A549 (cell line): Measurements from ENCODE around the gene ATP6V0A1.

Experiments used
- CBX8 ChIP-seq: fragments of 200-600 bp; sonication (generic); IDR thresholded peaks from 2 replicates; pipeline ENCODE4 v1.6.1; 2016
- HDAC2 ChIP-seq: fragments of 200-600 bp; sonication (generic); IDR thresholded peaks from 2 replicates; pipeline ENCODE4 v1.6.1; 2016
- HOXA7 ChIP-seq: fragments of 250-450 bp; sonication (Bioruptor Pico); IDR thresholded peaks from 2 replicates; pipeline ENCODE4 v1.5.0; 2020; ENCODE audit warnings: mild to moderate bottlenecking, moderate library complexity
- JUNB ChIP-seq: fragments of >200 bp; sonication (Bioruptor Twin); formaldehyde crosslinking; IDR thresholded peaks from 2 replicates; pipeline ENCODE4 v1.6.1; 2016
- KDM1A ChIP-seq: fragments of 200-600 bp; sonication (generic); IDR thresholded peaks from 2 replicates; pipeline ENCODE4 v1.6.1; 2016; ENCODE audit warnings: low read depth, mild to moderate bottlenecking
- POLR2A ChIP-seq: IDR thresholded peaks from 2 replicates; pipeline ENCODE4 v1.6.1; 2012; ENCODE audit warnings: mild to moderate bottlenecking, low read length
- RAD21 ChIP-seq, 2 experiments: fragments of >200 bp in 1 of 2; sonication (Bioruptor Twin) in 1 of 2; formaldehyde crosslinking in 1 of 2; IDR thresholded peaks in 1 of 2; conservative IDR thresholded peaks in 1 of 2; 2 replicates in 1 of 2; 3 replicates in 1 of 2; pipeline ENCODE4 v1.6.1; 2012 to 2018; ENCODE audit warnings: inconsistent platforms in 1 of 2
- TF ChIP-seq, protein P1 (sequence below): fragments of >200 bp; sonication (Bioruptor Twin); formaldehyde crosslinking; IDR thresholded peaks from 3 replicates; pipeline ENCODE4 v1.5.1; 2016

DNA sequence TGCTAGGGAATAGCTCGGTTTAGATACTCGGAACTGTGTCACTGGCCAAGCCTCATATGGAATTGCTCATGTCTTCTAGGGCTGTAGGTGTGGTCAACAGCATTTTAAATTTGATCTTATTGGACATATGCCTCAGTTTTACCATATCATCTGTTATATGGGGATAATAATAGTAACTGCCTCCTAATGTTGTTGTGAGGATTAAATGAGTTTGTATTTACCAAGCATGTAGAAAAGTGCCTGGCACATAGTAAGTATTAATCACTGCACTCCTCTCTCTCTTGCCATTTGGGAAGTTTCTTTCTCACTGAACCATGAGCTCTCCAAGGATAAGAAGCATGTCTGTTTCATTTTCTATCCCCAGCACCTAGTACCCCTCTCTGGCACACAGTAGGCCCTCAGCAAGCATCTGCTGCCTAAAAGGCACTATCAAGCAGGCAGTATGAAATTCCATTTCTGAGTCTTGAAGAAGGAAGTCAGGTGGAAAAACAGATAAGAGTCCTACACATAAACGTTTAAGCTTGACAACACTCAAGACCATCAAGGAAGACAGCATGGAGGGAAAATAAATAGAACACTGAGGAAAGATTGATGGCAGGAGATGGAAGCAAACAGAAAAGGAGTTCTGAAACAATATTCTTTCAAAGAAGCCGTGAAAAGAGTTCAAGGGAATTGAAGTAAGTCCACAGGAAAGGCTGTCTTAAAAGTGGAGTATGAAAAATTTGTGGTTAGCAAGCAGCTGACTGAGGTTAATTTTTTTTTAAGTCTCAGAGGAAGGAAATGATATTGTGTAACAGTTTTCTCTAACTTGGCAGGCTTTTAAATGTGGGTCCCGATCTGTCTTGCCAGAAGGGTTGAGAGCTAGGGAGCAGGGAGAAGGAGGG lies 2.2 kb upstream of the ATP6V0A1 start:
- TF ChIP-seq, protein P1, sequence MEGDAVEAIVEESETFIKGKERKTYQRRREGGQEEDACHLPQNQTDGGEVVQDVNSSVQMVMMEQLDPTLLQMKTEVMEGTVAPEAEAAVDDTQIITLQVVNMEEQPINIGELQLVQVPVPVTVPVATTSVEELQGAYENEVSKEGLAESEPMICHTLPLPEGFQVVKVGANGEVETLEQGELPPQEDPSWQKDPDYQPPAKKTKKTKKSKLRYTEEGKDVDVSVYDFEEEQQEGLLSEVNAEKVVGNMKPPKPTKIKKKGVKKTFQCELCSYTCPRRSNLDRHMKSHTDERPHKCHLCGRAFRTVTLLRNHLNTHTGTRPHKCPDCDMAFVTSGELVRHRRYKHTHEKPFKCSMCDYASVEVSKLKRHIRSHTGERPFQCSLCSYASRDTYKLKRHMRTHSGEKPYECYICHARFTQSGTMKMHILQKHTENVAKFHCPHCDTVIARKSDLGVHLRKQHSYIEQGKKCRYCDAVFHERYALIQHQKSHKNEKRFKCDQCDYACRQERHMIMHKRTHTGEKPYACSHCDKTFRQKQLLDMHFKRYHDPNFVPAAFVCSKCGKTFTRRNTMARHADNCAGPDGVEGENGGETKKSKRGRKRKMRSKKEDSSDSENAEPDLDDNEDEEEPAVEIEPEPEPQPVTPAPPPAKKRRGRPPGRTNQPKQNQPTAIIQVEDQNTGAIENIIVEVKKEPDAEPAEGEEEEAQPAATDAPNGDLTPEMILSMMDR, result no peak
- TF ChIP-seq JUNB, result no peak
- no peak for TF ChIP-seq HDAC2
- TF ChIP-seq POLR2A, result no peak
- TF ChIP-seq HOXA7, result no peak
- TF ChIP-seq RAD21 (conservative IDR thresholded peaks at IDR 0.05 in 1 of 2, IDR thresholded peaks at IDR 0.05 in 1 of 2), result no peak
- no peak for TF ChIP-seq CBX8
- no peak for TF ChIP-seq KDM1A
